Stomach (tissue), 9 donors: Measurements from ENCODE around the gene ZNF140. TPM values are rescaled to one million over a fixed set of nuclear protein-coding genes. Genes with fewer than 3 reads are reported as not detected.
A peak's percentile ranks its signal among the peaks of the same experiment; 100 is the strongest.

Experiments
- DNase-seq, 2 donors: peaks; one replicate each; pipeline versions ENCODE4 v3.0.0 to v3.0.0-alpha.2; 2013 to 2019
- H3K27ac ChIP-seq, 5 donors: fragments of 200-600 bp in 4 of 5; sonication (generic) in 4 of 5; one replicate each; pipeline ENCODE4 v1.5.1; 2013 to 2019; ENCODE audit warnings: mild to moderate bottlenecking in 1 of 5, moderate library complexity in 1 of 5
- H3K27me3 ChIP-seq, 3 donors: fragments of 200-600 bp; sonication (generic); one replicate each; pipeline ENCODE4 v1.5.1; 2017 to 2019; ENCODE audit warnings: mixed run types in 1 of 3
- H3K36me3 ChIP-seq, 4 donors: fragments of 200-600 bp; sonication (generic); 1 replicate in 3 of 4; 2 replicates in 1 of 4; pipeline ENCODE4 v1.5.1; 2016 to 2019
- H3K4me1 ChIP-seq, 4 donors: fragments of 200-600 bp; sonication (generic); one replicate each; pipeline ENCODE4 v1.5.1; 2016 to 2019
- H3K4me3 ChIP-seq, 4 donors: fragments of 200-600 bp; sonication (generic) in 3 of 4; one replicate each; pipeline ENCODE4 v1.5.1; 2016 to 2019; ENCODE audit warnings: mild to moderate bottlenecking in 1 of 4
- H3K9me3 ChIP-seq, 4 donors: fragments of 200-600 bp; sonication (generic); one replicate each; pipeline ENCODE4 v1.5.1; 2016 to 2019
- CTCF ChIP-seq, 7 experiments: fragments of 450-650 bp in 4 of 7; fragments of 200-600 bp in 3 of 7; sonication (generic) in 3 of 7; IDR thresholded peaks; one replicate each; pipeline ENCODE4 v1.5.1; 2016 to 2019; ENCODE audit warnings: antibody characterized with exemption in 7 of 7, control low read depth in 2 of 7, mild to moderate bottlenecking in 1 of 7
- EP300 ChIP-seq: sonication (generic); formaldehyde crosslinking; IDR thresholded peaks from one replicate; pipeline ENCODE4 v1.6.1; 2017; ENCODE audit warnings: antibody characterized with exemption
- POLR2A ChIP-seq, 4 donors: fragments of 450-650 bp; IDR thresholded peaks; one replicate each; pipeline ENCODE4 v1.6.1; 2016; ENCODE audit warnings: antibody characterized with exemption in 4 of 4, control low read depth in 2 of 4, mild to moderate bottlenecking in 1 of 4, moderate library complexity in 1 of 4
- POLR2AphosphoS5 ChIP-seq, 3 donors: sonication (generic); formaldehyde crosslinking; IDR thresholded peaks; one replicate each; pipeline ENCODE4 v1.6.1; 2016; ENCODE audit warnings: antibody characterized with exemption in 3 of 3
- WGBS, 5 donors: extraction: QIAGEN DNeasy Blood & Tissue Kit in 3 of 5; methylation state at CpG; one replicate each; pipeline versions ENCODE4 v1.1.5 to v1.1.7; 2013 to 2018; 5-methylcytosine and 5-hydroxymethylcytosine counted together
- intact Hi-C: fragments of 100-400 bp; cut with DNase I; formaldehyde crosslinking; loops from one replicate; pipeline ENCODE4 v1.15.1; 2023; ENCODE audit warnings: low total_unique reads
- polyA plus RNA-seq, 3 donors: library from polyadenylated mRNA; stranded (reverse); fragments of 200-250 nt; gene quantifications; one replicate each; pipeline ENCODE4 v1.2.3, GENCODE V29; 2013
- total RNA-seq, 5 donors: library from RNA; depleted of rRNA; stranded (reverse); fragments of >200 nt; gene quantifications; one replicate each; pipeline versions ENCODE4 v1.1.0 to v1.2.3, GENCODE V29; 2014 to 2016
- donor health status: healthy with polysubstance abuse.
- donor health status: Bipolar disorder and iron deficiency.
- donor health status: healthy.

The ZNF140 gene
- total and polyA plus RNA-seq, 8 donors = 2.3 to 43.3 (median 15.1) TPM

GRCh38 chr12:133038118-133038709 lies 42.5 kb upstream of the ZNF140 start:
- H3K4me1 ChIP-seq = peaks cover 4 to 15% (median 12%) of the 10 kb centered on the region in 4 donors
- no peak for DNase-seq
- TF ChIP-seq POLR2AphosphoS5 (IDR thresholded peaks at IDR 0.05) = no peak
- no peak for TF ChIP-seq EP300
- TF ChIP-seq CTCF (IDR thresholded peaks at IDR 0.05) = no peak
- no peak for TF ChIP-seq POLR2A (IDR thresholded peaks at IDR 0.05)
- peak overlapping the region in 4 of 5 donors; percentile 93 to 97 (median 96) for H3K27ac ChIP-seq
- intact Hi-C loops = loop anchor here (10.0 kb wide), 1 partner anchor 53 kb away; the partner anchor contains the start of gene ZNF26
- H3K36me3 ChIP-seq = peaks cover 20 to 45% (median 32%) of the 10 kb centered on the region in 4 donors
- peak overlapping the region; percentile 68 to 80 (median 76) for H3K4me3 ChIP-seq
- peaks cover 40 to 75% (median 61%) of the 10 kb centered on the region in 4 donors for H3K9me3 ChIP-seq
- 46 to 55% (median 52%) methylated on average over 4 of the region's 4 CpGs for WGBS, 5 donors
- H3K27me3 ChIP-seq = no peaks in the 10 kb centered on the region

- H3K4me1 ChIP-seq = no peaks in the 10 kb centered on the region
- 94 to 98% (median 96%) methylated on average over 3 of the region's 3 CpGs for WGBS, 5 donors
- TF ChIP-seq POLR2AphosphoS5 (IDR thresholded peaks at IDR 0.05) (no peak), POLR2A (IDR thresholded peaks at IDR 0.05) (no peak), EP300 (no peak), CTCF (IDR thresholded peaks at IDR 0.05) (no peak)
- no peaks in the 10 kb centered on the region for H3K27me3 ChIP-seq
- intact Hi-C loops = no loop called here
- H3K36me3 ChIP-seq = peaks cover 75 to 100% (median 99%) of the 10 kb centered on the region in 4 donors
- H3K4me3 ChIP-seq = no peak overlapping the region
- H3K27ac ChIP-seq = no peak overlapping the region
- H3K9me3 ChIP-seq = peaks cover 86 to 100% (median 98%) of the 10 kb centered on the region in 4 donors
- DNase-seq = no peak
Observed at GRCh38 chr12:133046698-133047097, 34.0 kb upstream of the ZNF140 start.

- no peak for DNase-seq
- H3K4me3 ChIP-seq = no peak overlapping the region
- intact Hi-C loops = no loop called here
- H3K27me3 ChIP-seq = no peaks in the 10 kb centered on the region
- H3K36me3 ChIP-seq = peaks cover 46 to 83% (median 61%) of the 10 kb centered on the region in 4 donors
- 93 to 100% (median 98%) methylated on average over 5 of the region's 5 CpGs for WGBS, 5 donors
- no peak overlapping the region for H3K27ac ChIP-seq
- TF ChIP-seq CTCF (IDR thresholded peaks at IDR 0.05) = no peak
- no peak for TF ChIP-seq POLR2A (IDR thresholded peaks at IDR 0.05)
- no peak for TF ChIP-seq EP300
- TF ChIP-seq POLR2AphosphoS5 (IDR thresholded peaks at IDR 0.05) = no peak
- H3K4me1 ChIP-seq = no peaks in the 10 kb centered on the region
- H3K9me3 ChIP-seq = peaks cover 87 to 100% (median 99%) of the 10 kb centered on the region in 4 donors
Observed at GRCh38 chr12:133057446-133057845, 23.3 kb upstream of the ZNF140 start.

GRCh38 chr12:133058203-133059113 lies 22.3 kb upstream of the ZNF140 start:
- peaks cover 38 to 83% (median 55%) of the 10 kb centered on the region in 4 donors for H3K36me3 ChIP-seq
- 92 to 97% (median 95%) methylated on average over 8 of the region's 8 CpGs for WGBS, 5 donors
- intact Hi-C loops = no loop called here

More at GRCh38 chr12:133058203-133059113, 22.3 kb upstream of the ZNF140 start:
- no peaks in the 10 kb centered on the region for H3K4me1 ChIP-seq
- no peak overlapping the region for H3K4me3 ChIP-seq
- TF ChIP-seq EP300 (no peak), POLR2AphosphoS5 (IDR thresholded peaks at IDR 0.05) (no peak), CTCF (IDR thresholded peaks at IDR 0.05) (no peak), POLR2A (IDR thresholded peaks at IDR 0.05) (no peak)
- H3K27ac ChIP-seq = no peak overlapping the region
- H3K27me3 ChIP-seq = no peaks in the 10 kb centered on the region
- H3K9me3 ChIP-seq = peaks cover 88 to 100% (median 99%) of the 10 kb centered on the region in 4 donors
- DNase-seq = no peak
